Breast epithelium (tissue), 4 donors: ENCODE measurements around the gene MEIKIN. TPM values are rescaled to one million over a fixed set of nuclear protein-coding genes. Genes with fewer than 3 reads are reported as not detected.

ENCODE experiments used
- DNase-seq, 2 donors: peaks; one replicate each; pipeline ENCODE4 v3.0.0-alpha.2; 2019; ENCODE audit warnings: low spot score in 2 of 2
- H3K27ac ChIP-seq, 2 donors: fragments of 200-600 bp; sonication (generic) in 1 of 2; one replicate each; pipeline ENCODE4 v1.5.1; 2016 to 2019; ENCODE audit warnings: mild to moderate bottlenecking in 1 of 2
- H3K27me3 ChIP-seq, 2 donors: fragments of 200-600 bp; sonication (generic) in 1 of 2; one replicate each; pipeline versions ENCODE4 v1.5.1 to v1.6.0; 2017 to 2019; ENCODE audit warnings: control low read depth in 1 of 2, mild to moderate bottlenecking in 1 of 2
- H3K36me3 ChIP-seq: fragments of 200-600 bp; one replicate; pipeline ENCODE4 v1.5.1; 2019
- H3K4me1 ChIP-seq, 2 donors: fragments of 200-600 bp; sonication (generic); one replicate each; pipeline ENCODE4 v1.5.1; 2016 to 2019; ENCODE audit warnings: control low read depth in 1 of 2
- H3K4me3 ChIP-seq, 3 donors: fragments of 200-600 bp; sonication (generic); 1 replicate in 2 of 3; 2 replicates in 1 of 3; pipeline ENCODE4 v1.5.1; 2016 to 2019; ENCODE audit warnings: mild to moderate bottlenecking in 3 of 3, moderate library complexity in 2 of 3
- H3K9me3 ChIP-seq, 2 donors: fragments of 200-600 bp; sonication (generic) in 1 of 2; one replicate each; pipeline ENCODE4 v1.5.1; 2016 to 2019; ENCODE audit warnings: control low read depth in 1 of 2
- CTCF ChIP-seq, 3 donors: fragments of 450-650 bp; IDR thresholded peaks; one replicate each; pipeline ENCODE4 v1.5.1; 2016 to 2017; ENCODE audit warnings: antibody characterized with exemption in 3 of 3, mild to moderate bottlenecking in 3 of 3, moderate library complexity in 3 of 3
- POLR2A ChIP-seq: fragments of 450-650 bp; IDR thresholded peaks from one replicate; pipeline ENCODE4 v1.6.1; 2016; ENCODE audit warnings: antibody characterized with exemption, mild to moderate bottlenecking, moderate library complexity
- POLR2AphosphoS5 ChIP-seq, 3 donors: sonication (generic); formaldehyde crosslinking; IDR thresholded peaks; one replicate each; pipeline ENCODE4 v1.6.1; 2017; ENCODE audit warnings: antibody characterized with exemption in 3 of 3
- intact Hi-C: fragments of 100-400 bp; cut with DNase I; formaldehyde crosslinking; loops from one replicate; pipeline ENCODE4 v1.15.1; 2023; ENCODE audit warnings: low total_unique reads
- total RNA-seq, 3 donors: library from RNA; depleted of rRNA; stranded (reverse); fragments of >200 nt; gene quantifications; one replicate each; pipeline ENCODE4 v1.1.0, GENCODE V29; 2016

Gene MEIKIN
- total RNA-seq, 3 donors from 2014 or later: not detected

GRCh38 chr5:131771692-131772091 is 173.8 kb downstream of the MEIKIN start:
- TF ChIP-seq CTCF (IDR thresholded peaks at IDR 0.05) (no peak), POLR2AphosphoS5 (IDR thresholded peaks at IDR 0.05) (no peak)
- H3K4me1 ChIP-seq: no peaks in the 10 kb centered on the region
- H3K27me3 ChIP-seq: no peaks in the 10 kb centered on the region
- H3K4me3 ChIP-seq: no peak overlapping the region
- intact Hi-C loops: no loop called here
- H3K36me3 ChIP-seq: no peaks in the 10 kb centered on the region
- DNase-seq: no peak
- H3K27ac ChIP-seq: no peak overlapping the region
- no peaks in the 10 kb centered on the region for H3K9me3 ChIP-seq

DNA sequence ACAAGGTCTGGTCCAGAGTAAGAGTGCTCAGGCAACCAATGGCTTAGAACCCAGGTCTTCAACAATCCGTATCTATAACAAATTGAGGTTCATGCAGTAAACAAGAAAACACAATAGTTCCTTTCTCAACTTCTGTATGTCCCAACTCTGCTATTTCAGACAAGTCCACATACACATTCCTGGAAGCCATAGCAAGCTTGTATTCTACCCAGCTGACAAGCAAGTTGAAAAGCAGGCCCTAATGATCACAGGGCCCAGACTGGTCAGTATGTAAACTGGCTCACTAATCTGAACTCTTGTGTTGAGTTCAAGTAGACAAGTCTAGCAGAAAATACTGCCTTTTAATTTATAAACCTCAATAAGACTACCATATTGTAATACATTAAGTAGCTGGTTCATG is 175.5 kb downstream of the MEIKIN start:
- DNase-seq: no peak
- Histone ChIP-seq H3K9me3 (no peaks in the 10 kb centered on the region), H3K4me1 (no peaks in the 10 kb centered on the region), H3K27me3 (no peaks in the 10 kb centered on the region), H3K27ac (no peak overlapping the region), H3K4me3 (no peak overlapping the region), H3K36me3 (no peaks in the 10 kb centered on the region)
- TF ChIP-seq POLR2A: no peak
- no peak for TF ChIP-seq POLR2AphosphoS5 (IDR thresholded peaks at IDR 0.05)
- no peak for TF ChIP-seq CTCF (IDR thresholded peaks at IDR 0.05)
- intact Hi-C loops: no loop called here

DNA sequence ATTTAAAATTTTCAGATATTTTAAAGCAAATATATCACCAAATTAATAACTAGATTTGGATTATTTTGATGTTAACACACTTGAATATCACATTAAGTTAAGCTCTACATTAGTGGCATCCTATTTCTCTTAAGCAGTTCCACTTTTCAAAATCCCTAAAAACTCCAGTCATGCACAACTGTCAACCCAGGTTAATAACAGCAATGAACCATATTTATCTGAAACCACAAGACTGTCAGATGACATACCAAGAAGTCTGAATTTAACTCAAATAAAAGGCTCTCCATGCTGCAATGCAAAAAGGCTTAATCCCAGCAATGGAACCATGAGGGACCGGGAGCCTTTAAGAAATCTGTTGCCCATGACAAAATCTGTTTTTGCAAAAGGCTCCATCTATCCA is 176.1 kb downstream of the MEIKIN start:
- Histone ChIP-seq H3K27ac (no peak overlapping the region), H3K4me3 (no peak overlapping the region), H3K36me3 (no peaks in the 10 kb centered on the region), H3K4me1 (no peaks in the 10 kb centered on the region), H3K9me3 (no peaks in the 10 kb centered on the region), H3K27me3 (no peaks in the 10 kb centered on the region)
- no peak for DNase-seq
- intact Hi-C loops: no loop called here
- no peak for TF ChIP-seq POLR2A
- TF ChIP-seq CTCF (IDR thresholded peaks at IDR 0.05): no peak
- TF ChIP-seq POLR2AphosphoS5 (IDR thresholded peaks at IDR 0.05): no peak

DNA sequence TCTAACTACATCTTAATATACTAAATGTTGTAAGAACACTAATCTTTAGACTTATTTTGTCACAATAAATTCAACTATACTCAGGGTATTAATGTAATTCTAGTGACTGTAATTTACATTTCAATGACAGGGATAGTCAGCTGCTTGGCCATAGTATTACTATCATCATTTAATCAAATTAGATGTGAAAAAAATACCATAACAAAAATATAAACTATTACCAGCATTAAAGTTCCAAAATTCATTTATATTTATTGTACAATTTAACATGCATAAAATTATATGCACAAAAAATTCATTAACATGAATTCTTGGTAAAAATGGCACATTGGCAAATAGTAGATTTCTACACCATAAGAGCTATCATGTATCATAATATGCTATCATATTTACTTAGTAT is 177.6 kb downstream of the MEIKIN start:
- Histone ChIP-seq H3K27me3 (no peaks in the 10 kb centered on the region), H3K27ac (no peak overlapping the region), H3K4me1 (no peaks in the 10 kb centered on the region), H3K4me3 (no peak overlapping the region), H3K36me3 (no peaks in the 10 kb centered on the region), H3K9me3 (peaks cover 0 to 6% of the 10 kb centered on the region in 2 donors)
- TF ChIP-seq POLR2A (no peak), CTCF (IDR thresholded peaks at IDR 0.05) (no peak)
- no peak for DNase-seq
- intact Hi-C loops: no loop called here

- intact Hi-C loops: no loop called here
- no peak overlapping the region for H3K27ac ChIP-seq
- no peaks in the 10 kb centered on the region for H3K27me3 ChIP-seq
- DNase-seq: no peak
- H3K9me3 ChIP-seq: peaks cover 0 to 6% of the 10 kb centered on the region in 2 donors
- no peaks in the 10 kb centered on the region for H3K4me1 ChIP-seq
- no peaks in the 10 kb centered on the region for H3K36me3 ChIP-seq
- TF ChIP-seq CTCF (IDR thresholded peaks at IDR 0.05) (no peak), POLR2A (no peak), POLR2AphosphoS5 (IDR thresholded peaks at IDR 0.05) (no peak)
- H3K4me3 ChIP-seq: no peak overlapping the region
Observed at GRCh38 chr5:131766689-131767088, 178.8 kb downstream of the MEIKIN start.
